ENCODE results near the gene KDM1A.

DNA sequence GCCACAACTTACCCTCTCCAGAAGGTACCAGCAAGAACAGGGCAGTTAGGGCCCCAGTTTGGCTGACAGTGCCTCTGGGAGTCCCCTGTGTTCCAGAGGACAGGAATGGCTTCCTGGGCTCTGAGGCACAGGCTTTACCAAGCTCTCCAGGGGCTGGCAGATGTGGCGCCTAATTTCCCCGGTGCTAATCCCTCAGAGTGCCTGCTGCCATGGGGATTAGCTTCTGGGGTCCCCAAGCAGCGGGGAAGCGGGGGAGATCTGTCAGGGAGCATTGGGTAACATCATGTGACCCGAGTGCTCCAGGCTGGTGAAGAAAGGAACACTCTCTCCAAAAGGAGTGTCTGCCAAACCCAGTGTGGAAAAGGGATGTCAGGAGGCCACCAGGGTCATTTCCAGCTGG, 46.5 kb upstream of the KDM1A start, which contains the start of gene LACTBL1:
- TF ChIP-seq EZH2 (IDR thresholded peaks at IDR 0.05; ENCODE audit: borderline replicate concordance, low read depth, low read length, severe bottlenecking) (no peak), POLR2A (IDR thresholded peaks at IDR 0.05; ENCODE audit: low read depth, low read length) (no peak), MAX (IDR thresholded peaks at IDR 0.05; ENCODE audit: insufficient read depth, insufficient read length) (no peak)
- TF ChIP-seq, protein P1, sequence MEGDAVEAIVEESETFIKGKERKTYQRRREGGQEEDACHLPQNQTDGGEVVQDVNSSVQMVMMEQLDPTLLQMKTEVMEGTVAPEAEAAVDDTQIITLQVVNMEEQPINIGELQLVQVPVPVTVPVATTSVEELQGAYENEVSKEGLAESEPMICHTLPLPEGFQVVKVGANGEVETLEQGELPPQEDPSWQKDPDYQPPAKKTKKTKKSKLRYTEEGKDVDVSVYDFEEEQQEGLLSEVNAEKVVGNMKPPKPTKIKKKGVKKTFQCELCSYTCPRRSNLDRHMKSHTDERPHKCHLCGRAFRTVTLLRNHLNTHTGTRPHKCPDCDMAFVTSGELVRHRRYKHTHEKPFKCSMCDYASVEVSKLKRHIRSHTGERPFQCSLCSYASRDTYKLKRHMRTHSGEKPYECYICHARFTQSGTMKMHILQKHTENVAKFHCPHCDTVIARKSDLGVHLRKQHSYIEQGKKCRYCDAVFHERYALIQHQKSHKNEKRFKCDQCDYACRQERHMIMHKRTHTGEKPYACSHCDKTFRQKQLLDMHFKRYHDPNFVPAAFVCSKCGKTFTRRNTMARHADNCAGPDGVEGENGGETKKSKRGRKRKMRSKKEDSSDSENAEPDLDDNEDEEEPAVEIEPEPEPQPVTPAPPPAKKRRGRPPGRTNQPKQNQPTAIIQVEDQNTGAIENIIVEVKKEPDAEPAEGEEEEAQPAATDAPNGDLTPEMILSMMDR (IDR thresholded peaks at IDR 0.05; ENCODE audit: extremely low read depth in 1 of 2, insufficient read depth in 1 of 2, low read depth in 1 of 2, low read length in 2 of 2), result no peak
